CD4-positive, alpha-beta T cell treated with Interleukin-17A for 1 hour (primary cell): ENCODE data around the gene PAX2.
A peak's percentile ranks its signal among the peaks of the same experiment; 100 is the strongest.

Source experiments
- DNase-seq: peaks from one replicate; pipeline ENCODE4 v3.0.0-alpha.2; 2020

PAX2 gene

GRCh38 chr10:100825325-100825875, 80.0 kb downstream of the PAX2 start:
- no peak for DNase-seq

- no peak for DNase-seq
These were observed 80.8 kb downstream of the PAX2 start for GRCh38 chr10:100826031-100826651.

- DNase-seq: no peak
These were observed 81.2 kb downstream of the PAX2 start for GRCh38 chr10:100826661-100826982.

- peak; percentile 9 for DNase-seq
These were observed 81.8 kb downstream of the PAX2 start for GRCh38 chr10:100826983-100827818.

GRCh38 chr10:100827819-100828737, 82.7 kb downstream of the PAX2 start:
- DNase-seq: no peak

- peak; percentile 26 for DNase-seq
These were observed 83.3 kb downstream of the PAX2 start for GRCh38 chr10:100828738-100829096.

GRCh38 chr10:100829097-100829870, 83.9 kb downstream of the PAX2 start:
- no peak for DNase-seq

GRCh38 chr10:100829933-100830727, 84.7 kb downstream of the PAX2 start:
- DNase-seq: no peak

- DNase-seq: no peak
These were observed 85.3 kb downstream of the PAX2 start for GRCh38 chr10:100830728-100831111.

- no peak for DNase-seq
These were observed 86.4 kb downstream of the PAX2 start for GRCh38 chr10:100831742-100832141.

GRCh38 chr10:100835810-100836209, 90.4 kb downstream of the PAX2 start:
- DNase-seq: no peak

- DNase-seq: no peak
These were observed 91.5 kb downstream of the PAX2 start for GRCh38 chr10:100836891-100837290.

GRCh38 chr10:100837300-100837699, 91.9 kb downstream of the PAX2 start:
- DNase-seq: no peak

GRCh38 chr10:100838986-100839385, 93.6 kb downstream of the PAX2 start:
- no peak for DNase-seq

- DNase-seq: no peak
These were observed 96.1 kb downstream of the PAX2 start for GRCh38 chr10:100841528-100841927.

GRCh38 chr10:100847440-100847839, 102.1 kb downstream of the PAX2 start:
- DNase-seq: no peak

- DNase-seq: no peak
These were observed 103.4 kb downstream of the PAX2 start for GRCh38 chr10:100848770-100849169.

- DNase-seq: no peak
These were observed 112.9 kb downstream of the PAX2 start for GRCh38 chr10:100858261-100858660.

GRCh38 chr10:100858747-100859483, 113.5 kb downstream of the PAX2 start:
- no peak for DNase-seq

GRCh38 chr10:100859484-100859763, 114.0 kb downstream of the PAX2 start:
- DNase-seq: no peak

- no peak for DNase-seq
These were observed 118.1 kb downstream of the PAX2 start for GRCh38 chr10:100863433-100863832.
